Nephron progenitor cell (in vitro differentiated cells): ENCODE data around the gene TBCE.

Experiments
- DNase-seq: peaks from one replicate; pipeline ENCODE4 v3.0.0; 2021
- H3K27ac Mint-ChIP-seq: 2 replicates; pipeline ENCODE4 v1.8.0; 2021; ENCODE audit warnings: mild to moderate bottlenecking, moderate library complexity, mixed read lengths
- H3K27me3 Mint-ChIP-seq: 2 replicates; pipeline ENCODE4 v1.8.0; 2021; ENCODE audit warnings: mild to moderate bottlenecking, low read depth, mixed read lengths; ENCODE audit not compliant: poor library complexity
- H3K36me3 Mint-ChIP-seq: 2 replicates; pipeline ENCODE4 v1.8.0; 2021; ENCODE audit warnings: low read depth, mixed read lengths
- H3K4me1 Mint-ChIP-seq: 2 replicates; pipeline ENCODE4 v1.8.0; 2021; ENCODE audit warnings: mixed read lengths
- H3K4me3 Mint-ChIP-seq: 2 replicates; pipeline ENCODE4 v1.8.0; 2021; ENCODE audit warnings: mild to moderate bottlenecking, moderate library complexity, mixed read lengths
- H3K9me3 Mint-ChIP-seq: 2 replicates; pipeline ENCODE4 v1.8.0; 2021; ENCODE audit warnings: mild to moderate bottlenecking, moderate library complexity, mixed read lengths
- CTCF ChIP-seq: fragments of 200-600 bp; sonication (generic); IDR thresholded peaks from 2 replicates; pipeline ENCODE4 v1.5.0; 2021; ENCODE audit warnings: antibody characterized with exemption

The TBCE gene

DNA sequence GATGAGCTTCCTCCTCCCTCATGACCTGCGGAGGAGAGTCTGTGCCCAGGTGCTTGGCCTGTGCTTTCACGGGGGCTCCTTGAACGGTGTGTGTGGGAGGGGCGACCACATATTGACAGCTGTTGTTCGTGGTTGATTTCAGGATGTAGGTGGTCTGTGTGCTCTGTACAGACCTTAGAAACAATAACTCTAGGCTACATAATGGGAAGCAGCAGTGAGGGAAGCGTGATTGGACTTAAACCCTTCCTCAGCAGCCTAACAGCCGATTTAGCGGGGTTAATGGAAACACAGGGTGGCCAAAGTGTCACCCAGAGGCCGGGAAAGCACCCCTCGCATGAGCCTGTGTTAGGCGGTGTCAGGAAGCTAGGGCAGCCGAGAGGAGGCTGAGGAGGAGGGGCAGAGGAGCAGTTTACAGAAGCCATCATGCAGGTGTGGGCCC is 56.0 kb downstream of the TBCE start:
- TF ChIP-seq CTCF, result no peak
- no peak for DNase-seq
- peaks cover 4% of the 10 kb centered on the region for H3K27me3 Mint-ChIP-seq
- peak overlapping the region; percentile 96 for H3K27ac Mint-ChIP-seq
- H3K9me3 Mint-ChIP-seq, result no peaks in the 10 kb centered on the region
- H3K4me3 Mint-ChIP-seq, result no peak overlapping the region
- H3K4me1 Mint-ChIP-seq, result peaks cover 50% of the 10 kb centered on the region
- peaks cover 13% of the 10 kb centered on the region for H3K36me3 Mint-ChIP-seq

GRCh38 chr1:235424092-235424491 is 56.9 kb downstream of the TBCE start:
- Mint-ChIP-seq H3K4me1 (peaks cover 50% of the 10 kb centered on the region), H3K4me3 (peak overlapping the region; percentile 19), H3K9me3 (no peaks in the 10 kb centered on the region), H3K36me3 (peaks cover 17% of the 10 kb centered on the region), H3K27me3 (peaks cover 4% of the 10 kb centered on the region), H3K27ac (no peak overlapping the region)
- DNase-seq, result no peak
- TF ChIP-seq CTCF, result no peak

- Mint-ChIP-seq H3K36me3 (peaks cover 12% of the 10 kb centered on the region), H3K4me1 (peaks cover 50% of the 10 kb centered on the region), H3K27ac (peak overlapping the region; percentile 74), H3K9me3 (no peaks in the 10 kb centered on the region), H3K27me3 (peaks cover 4% of the 10 kb centered on the region), H3K4me3 (no peak overlapping the region)
- no peak for DNase-seq
- no peak for TF ChIP-seq CTCF
Observed at GRCh38 chr1:235425357-235425756, 58.1 kb downstream of the TBCE start.

DNA sequence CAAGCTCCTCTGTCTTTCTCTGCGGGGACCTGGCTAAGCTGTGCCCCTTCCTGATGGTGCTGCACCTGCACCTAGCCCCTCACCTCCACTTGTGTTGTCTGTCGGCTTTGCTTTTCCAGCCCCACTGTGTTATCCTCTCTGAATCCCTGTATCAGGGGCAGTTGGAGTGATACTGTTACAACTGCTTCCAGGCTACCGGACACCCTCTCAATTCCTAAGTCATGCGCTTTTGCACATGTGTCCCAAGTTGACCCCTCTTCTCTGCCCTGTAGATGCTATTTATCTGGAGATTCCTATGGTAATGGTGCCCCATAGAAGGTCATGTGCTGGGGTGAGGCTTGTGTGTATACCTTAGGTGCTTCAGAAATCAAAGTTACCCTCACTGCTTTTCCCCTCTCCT is 58.9 kb downstream of the TBCE start:
- peak overlapping the region; percentile 74 for H3K27ac Mint-ChIP-seq
- H3K9me3 Mint-ChIP-seq, result no peaks in the 10 kb centered on the region
- H3K27me3 Mint-ChIP-seq, result peaks cover 4% of the 10 kb centered on the region
- no peak for DNase-seq
- H3K36me3 Mint-ChIP-seq, result peaks cover 12% of the 10 kb centered on the region
- no peak overlapping the region for H3K4me3 Mint-ChIP-seq
- peaks cover 50% of the 10 kb centered on the region for H3K4me1 Mint-ChIP-seq
- TF ChIP-seq CTCF, result no peak

- H3K9me3 Mint-ChIP-seq, result no peaks in the 10 kb centered on the region
- no peak overlapping the region for H3K4me3 Mint-ChIP-seq
- no peak for DNase-seq
- TF ChIP-seq CTCF, result no peak
- H3K4me1 Mint-ChIP-seq, result peaks cover 48% of the 10 kb centered on the region
- H3K27ac Mint-ChIP-seq, result no peak overlapping the region
- H3K36me3 Mint-ChIP-seq, result peaks cover 12% of the 10 kb centered on the region
- H3K27me3 Mint-ChIP-seq, result peaks cover 4% of the 10 kb centered on the region
Observed at GRCh38 chr1:235426680-235427079, 59.5 kb downstream of the TBCE start.

- Mint-ChIP-seq H3K9me3 (no peaks in the 10 kb centered on the region), H3K27ac (no peak overlapping the region), H3K4me3 (no peak overlapping the region), H3K36me3 (peaks cover 14% of the 10 kb centered on the region), H3K4me1 (peaks cover 44% of the 10 kb centered on the region), H3K27me3 (peaks cover 4% of the 10 kb centered on the region)
- TF ChIP-seq CTCF, result no peak
- DNase-seq, result no peak
Observed at GRCh38 chr1:235427447-235427846, 60.2 kb downstream of the TBCE start.
